K562 (cell line): ENCODE data around the gene HJV. TPM values are rescaled to one million over a fixed set of nuclear protein-coding genes. Genes with fewer than 3 reads are reported as not detected.

Experiments used
- BHLHE40 ChIP-seq: IDR thresholded peaks from 2 replicates; pipeline ENCODE4 v1.6.1; 2011; ENCODE audit warnings: low read length, improper control_type of control experiment
- BRD4 ChIP-seq: fragments of 200-600 bp; sonication (generic); IDR thresholded peaks from 2 replicates; pipeline ENCODE4 v1.6.1; 2017; ENCODE audit warnings: inconsistent platforms
- ELF1 ChIP-seq: fragments of 200-800 bp; sonication (Bioruptor generic); IDR thresholded peaks from 2 replicates; pipeline ENCODE4 v1.6.1; 2016; ENCODE audit warnings: missing genetic modification characterization, missing compliant biosample characterization
- FUS ChIP-seq: fragments of 200-400 bp; formaldehyde crosslinking; optimal IDR thresholded peaks from 2 replicates; pipeline ENCODE3; 2017; ENCODE audit warnings: low read depth, low read length
- MAFG ChIP-seq: fragments of 450-650 bp; conservative IDR thresholded peaks from 2 replicates; pipeline ENCODE4 v1.6.1; 2016; ENCODE audit warnings: missing genetic modification characterization, missing compliant biosample characterization
- NCOA6 ChIP-seq: fragments of 450-650 bp; IDR thresholded peaks from 2 replicates; pipeline ENCODE4 v1.6.1; 2017; ENCODE audit warnings: mild to moderate bottlenecking
- SREBF2 ChIP-seq: sonication (generic); formaldehyde crosslinking; IDR thresholded peaks from 2 replicates; pipeline ENCODE4 v1.4.0; 2020; ENCODE audit warnings: mild to moderate bottlenecking, missing genetic modification reagents
- TAF1 ChIP-seq: IDR thresholded peaks from 2 replicates; pipeline ENCODE4 v1.6.1; 2011; ENCODE audit warnings: mild to moderate bottlenecking, low read length, moderate library complexity; ENCODE audit not compliant: insufficient read depth, control insufficient read depth, severe bottlenecking; ENCODE audit errors: extremely low read depth
- TCF7L2 ChIP-seq: fragments of 150-350 bp; IDR thresholded peaks from 2 replicates; pipeline ENCODE4 v1.6.1; 2016; ENCODE audit warnings: low read depth, mild to moderate bottlenecking, low read length, moderate library complexity
- polyA plus RNA-seq, 8 experiments: library from polyadenylated mRNA; depleted of rRNA in 4 of 8; stranded (reverse) in 5 of 8; unstranded in 3 of 8; fragments of >200 nt; fragmentation: Nextera tagmentation in 2 of 8; fragmentation: Illumina TruSeq in 1 of 8; extraction: Ambion mirVana in 2 of 8; extraction: Trizol in 1 of 8; gene quantifications; 2 replicates each; pipeline versions ENCODE4 v1.2.1 to v1.2.3, GENCODE V29; 2011 to 2014; ENCODE audit warnings: inconsistent platforms in 1 of 8, missing spikeins in 1 of 8
- total RNA-seq, 7 experiments: library from RNA; depleted of rRNA in 6 of 7; stranded (reverse); fragments of >200 nt in 6 of 7; fragmentation: Illumina TruSeq in 2 of 7; extraction: Trizol in 2 of 7; gene quantifications; 2 replicates each; pipeline versions ENCODE4 v1.2.1 to v1.2.3, GENCODE V29; 2011 to 2021; ENCODE audit warnings: low replicate concordance in 1 of 7
- TF ChIP-seq, protein P1 (sequence below), 2 experiments: fragments of 450-650 bp; IDR thresholded peaks; 2 replicates each; pipeline ENCODE4 v1.6.1; 2016; ENCODE audit warnings: mild to moderate bottlenecking in 2 of 2, borderline replicate concordance in 1 of 2, low read depth in 1 of 2, moderate library complexity in 1 of 2
- TF ChIP-seq, protein P2 (sequence below): IDR thresholded peaks from 2 replicates; pipeline ENCODE4 v1.6.1; 2014; ENCODE audit warnings: antibody characterized with exemption
- TF ChIP-seq, protein P3 (sequence below): fragments of 450-650 bp; formaldehyde crosslinking; IDR thresholded peaks from 2 replicates; pipeline ENCODE4 v1.4.0; 2022; ENCODE audit warnings: missing genetic modification characterization
- TF ChIP-seq, protein P4 (sequence below): fragments of 250-450 bp; sonication (Bioruptor Pico); IDR thresholded peaks from 2 replicates; pipeline ENCODE4 v1.8.0; 2022; ENCODE audit warnings: moderate library complexity, mild to moderate bottlenecking, inconsistent platforms

The HJV gene
- total and polyA plus RNA-seq, 9 of the 15 experiments (the other 6 are each of a cell fraction or from before 2014, with no cell fraction given) = 1.0 to 6.6 (median 2.4) TPM

DNA sequence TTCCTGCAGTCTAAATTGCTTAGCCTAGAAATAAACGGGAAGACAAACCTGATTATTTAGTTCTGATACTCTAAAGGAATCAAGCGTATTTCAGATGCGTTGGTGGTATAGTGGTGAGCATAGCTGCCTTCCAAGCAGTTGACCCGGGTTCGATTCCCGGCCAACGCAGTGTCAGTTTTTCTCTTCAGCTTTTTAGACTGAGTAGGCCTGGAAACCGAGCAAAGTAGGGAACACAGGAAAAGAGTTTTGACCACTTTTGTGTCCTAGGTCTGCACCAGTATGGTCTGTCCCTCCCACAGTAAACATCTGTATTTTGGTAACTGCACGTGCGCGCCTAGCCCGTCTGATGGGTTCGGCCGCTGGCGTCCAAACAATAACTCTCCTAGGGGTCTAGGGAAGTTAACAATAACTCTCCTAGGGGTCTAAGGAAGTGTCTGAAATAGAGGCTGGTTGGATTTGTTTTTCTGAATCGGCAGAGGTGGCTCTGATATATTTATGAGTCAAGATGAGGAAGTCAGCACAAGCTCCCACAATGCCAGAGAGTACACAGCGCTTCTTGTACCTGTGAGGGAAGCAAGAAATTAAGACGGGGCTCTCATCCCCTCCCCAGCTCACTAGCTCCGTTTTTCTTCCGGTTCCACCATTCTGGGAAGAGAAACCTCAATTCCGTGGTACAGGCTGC, 15.6 kb upstream of the HJV start (continued):
- TF ChIP-seq TAF1 (peak; percentile 39), MAFG (tag) (no peak), BRD4 (peak; percentile 96), BHLHE40 (peak; percentile 88), TCF7L2 (no peak), SREBF2 (CRISPR knock-in tag) (no peak), ELF1 (tag) (peak; percentile 53; the same call in 1 of the 2 replicates), FUS (no peak), NCOA6 (0 out of 2 replicates have a peak, but pooled peaks have one; percentile 41)
- TF ChIP-seq, protein P1, sequence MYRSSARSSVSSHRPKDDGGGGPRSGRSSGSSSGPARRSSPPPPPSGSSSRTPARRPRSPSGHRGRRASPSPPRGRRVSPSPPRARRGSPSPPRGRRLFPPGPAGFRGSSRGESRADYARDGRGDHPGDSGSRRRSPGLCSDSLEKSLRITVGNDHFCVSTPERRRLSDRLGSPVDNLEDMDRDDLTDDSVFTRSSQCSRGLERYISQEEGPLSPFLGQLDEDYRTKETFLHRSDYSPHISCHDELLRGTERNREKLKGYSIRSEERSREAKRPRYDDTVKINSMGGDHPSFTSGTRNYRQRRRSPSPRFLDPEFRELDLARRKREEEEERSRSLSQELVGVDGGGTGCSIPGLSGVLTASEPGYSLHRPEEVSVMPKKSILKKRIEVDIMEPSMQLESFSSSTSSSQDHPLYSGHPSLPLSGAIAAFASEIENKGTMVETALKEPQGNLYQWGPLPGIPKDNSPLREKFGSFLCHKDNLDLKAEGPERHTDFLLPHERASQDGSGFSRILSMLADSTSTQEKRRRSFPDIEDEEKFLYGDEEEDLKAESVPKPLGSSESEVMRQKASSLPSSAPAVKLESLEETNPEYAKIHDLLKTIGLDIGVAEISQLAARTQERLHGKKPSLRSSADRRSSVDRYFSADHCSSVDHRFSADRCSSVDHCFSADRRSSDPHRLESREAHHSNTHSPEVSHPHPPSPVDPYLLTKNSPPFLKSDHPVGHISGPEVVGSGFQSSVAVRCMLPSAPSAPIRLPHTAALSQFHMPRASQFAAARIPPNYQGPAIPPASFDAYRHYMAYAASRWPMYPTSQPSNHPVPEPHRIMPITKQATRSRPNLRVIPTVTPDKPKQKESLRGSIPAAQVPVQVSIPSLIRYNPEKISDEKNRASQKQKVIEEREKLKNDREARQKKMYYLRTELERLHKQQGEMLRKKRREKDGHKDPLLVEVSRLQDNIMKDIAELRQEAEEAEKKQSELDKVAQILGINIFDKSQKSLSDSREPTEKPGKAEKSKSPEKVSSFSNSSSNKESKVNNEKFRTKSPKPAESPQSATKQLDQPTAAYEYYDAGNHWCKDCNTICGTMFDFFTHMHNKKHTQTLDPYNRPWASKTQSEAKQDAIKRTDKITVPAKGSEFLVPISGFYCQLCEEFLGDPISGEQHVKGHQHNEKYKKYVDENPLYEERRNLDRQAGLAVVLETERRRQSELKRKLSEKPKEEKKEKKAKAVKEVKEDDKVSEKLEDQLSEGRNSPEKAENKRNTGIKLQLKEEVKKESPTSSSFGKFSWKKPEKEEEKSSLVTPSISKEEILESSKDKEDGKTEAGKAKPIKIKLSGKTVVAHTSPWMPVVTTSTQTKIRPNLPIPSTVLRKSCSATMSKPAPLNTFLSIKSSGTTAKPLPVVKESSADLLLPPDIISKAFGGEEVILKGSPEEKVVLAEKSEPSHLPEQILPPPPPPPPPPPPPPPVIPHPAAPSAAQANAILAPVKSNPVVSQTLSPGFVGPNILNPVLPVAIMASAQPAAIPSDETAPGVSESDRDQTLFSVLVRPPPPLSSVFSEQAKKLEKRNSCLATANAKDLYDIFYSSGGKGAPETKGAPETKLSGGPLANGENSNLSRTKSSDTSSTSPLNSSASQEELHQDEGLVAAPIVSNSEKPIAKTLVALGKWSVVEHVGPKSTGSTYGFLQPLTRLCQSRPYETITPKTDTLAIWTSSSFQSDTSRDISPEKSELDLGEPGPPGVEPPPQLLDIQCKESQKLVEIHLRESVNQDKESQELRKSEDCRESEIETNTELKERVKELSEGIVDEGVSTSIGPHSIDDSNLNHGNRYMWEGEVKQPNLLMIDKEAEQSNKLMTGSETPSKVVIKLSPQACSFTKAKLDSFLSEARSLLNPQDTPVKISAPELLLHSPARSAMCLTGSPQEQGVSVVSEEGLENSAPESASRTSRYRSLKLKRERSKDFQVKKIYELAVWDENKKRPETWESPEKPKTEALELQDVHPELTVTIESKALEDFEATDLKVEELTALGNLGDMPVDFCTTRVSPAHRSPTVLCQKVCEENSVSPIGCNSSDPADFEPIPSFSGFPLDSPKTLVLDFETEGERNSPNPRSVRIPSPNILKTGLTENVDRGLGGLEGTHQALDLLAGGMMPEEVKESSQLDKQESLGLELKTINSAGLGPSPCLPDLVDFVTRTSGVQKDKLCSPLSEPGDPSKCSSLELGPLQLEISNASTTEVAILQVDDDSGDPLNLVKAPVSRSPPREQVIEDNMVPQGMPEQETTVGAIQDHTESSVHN (IDR thresholded peaks at IDR 0.05; ENCODE audit: borderline replicate concordance in 1 of 2, low read depth in 1 of 2) = no peak
- TF ChIP-seq, protein P2, sequence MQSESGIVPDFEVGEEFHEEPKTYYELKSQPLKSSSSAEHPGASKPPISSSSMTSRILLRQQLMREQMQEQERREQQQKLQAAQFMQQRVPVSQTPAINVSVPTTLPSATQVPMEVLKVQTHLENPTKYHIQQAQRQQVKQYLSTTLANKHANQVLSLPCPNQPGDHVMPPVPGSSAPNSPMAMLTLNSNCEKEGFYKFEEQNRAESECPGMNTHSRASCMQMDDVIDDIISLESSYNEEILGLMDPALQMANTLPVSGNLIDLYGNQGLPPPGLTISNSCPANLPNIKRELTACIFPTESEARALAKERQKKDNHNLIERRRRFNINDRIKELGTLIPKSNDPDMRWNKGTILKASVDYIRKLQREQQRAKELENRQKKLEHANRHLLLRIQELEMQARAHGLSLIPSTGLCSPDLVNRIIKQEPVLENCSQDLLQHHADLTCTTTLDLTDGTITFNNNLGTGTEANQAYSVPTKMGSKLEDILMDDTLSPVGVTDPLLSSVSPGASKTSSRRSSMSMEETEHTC = no peak
- TF ChIP-seq, protein P3, sequence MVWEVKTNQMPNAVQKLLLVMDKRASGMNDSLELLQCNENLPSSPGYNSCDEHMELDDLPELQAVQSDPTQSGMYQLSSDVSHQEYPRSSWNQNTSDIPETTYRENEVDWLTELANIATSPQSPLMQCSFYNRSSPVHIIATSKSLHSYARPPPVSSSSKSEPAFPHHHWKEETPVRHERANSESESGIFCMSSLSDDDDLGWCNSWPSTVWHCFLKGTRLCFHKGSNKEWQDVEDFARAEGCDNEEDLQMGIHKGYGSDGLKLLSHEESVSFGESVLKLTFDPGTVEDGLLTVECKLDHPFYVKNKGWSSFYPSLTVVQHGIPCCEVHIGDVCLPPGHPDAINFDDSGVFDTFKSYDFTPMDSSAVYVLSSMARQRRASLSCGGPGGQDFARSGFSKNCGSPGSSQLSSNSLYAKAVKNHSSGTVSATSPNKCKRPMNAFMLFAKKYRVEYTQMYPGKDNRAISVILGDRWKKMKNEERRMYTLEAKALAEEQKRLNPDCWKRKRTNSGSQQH = peak; percentile 67; the same call in 1 of the 2 replicates
- TF ChIP-seq, protein P4, sequence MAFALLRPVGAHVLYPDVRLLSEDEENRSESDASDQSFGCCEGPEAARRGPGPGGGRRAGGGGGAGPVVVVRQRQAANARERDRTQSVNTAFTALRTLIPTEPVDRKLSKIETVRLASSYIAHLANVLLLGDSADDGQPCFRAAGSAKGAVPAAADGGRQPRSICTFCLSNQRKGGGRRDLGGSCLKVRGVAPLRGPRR (CRISPR knock-in tag) = 0 out of 2 replicates have a peak, but pooled peaks have one; percentile 38
